Amygdala (tissue), 56 donors: ENCODE results near the gene SHANK2.
A peak's percentile ranks its signal among the peaks of the same experiment; 100 is the strongest.

Experiments
- DNase-seq, 56 donors: peaks; one replicate each; lab custom pipeline; 2025; lab: John Stamatoyannopoulos, UW

Gene SHANK2

GRCh38 chr11:71269603-71270511 is 17.5 kb upstream of the SHANK2 start:
- no peak for DNase-seq

- DNase-seq, result no peak
Observed at GRCh38 chr11:71268706-71269321, 16.4 kb upstream of the SHANK2 start.

DNA sequence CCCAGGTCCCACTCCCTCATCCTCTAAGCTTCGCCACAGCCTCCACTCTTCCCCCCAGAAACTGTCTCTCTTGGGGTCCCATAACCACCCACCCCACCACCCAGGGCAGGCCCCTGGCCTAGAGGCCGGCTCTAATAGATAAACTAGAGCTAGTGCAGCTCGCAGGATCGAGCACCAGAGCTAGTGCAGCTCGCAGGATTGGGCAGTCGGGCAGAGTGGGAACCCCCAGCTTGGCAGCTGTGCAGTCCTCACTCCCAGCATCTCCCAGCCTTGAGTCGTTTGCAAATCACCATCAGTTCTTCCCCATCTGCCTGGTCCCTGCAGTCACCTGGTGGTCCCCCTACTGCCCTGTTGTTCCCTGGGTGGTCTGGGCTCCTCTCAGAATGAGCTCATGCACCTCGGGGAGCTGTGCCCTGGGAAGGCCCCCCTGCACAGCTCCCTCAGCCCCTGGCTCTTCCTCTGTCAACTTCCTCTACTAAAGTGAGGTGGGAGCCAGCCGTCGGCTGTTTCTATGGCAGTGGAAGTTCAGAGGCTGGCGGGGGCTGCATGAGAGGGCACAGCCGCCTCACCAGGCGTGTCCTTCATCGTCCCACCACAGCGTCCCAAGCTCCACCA is 15.5 kb upstream of the SHANK2 start:
- DNase-seq, result no peak

DNA sequence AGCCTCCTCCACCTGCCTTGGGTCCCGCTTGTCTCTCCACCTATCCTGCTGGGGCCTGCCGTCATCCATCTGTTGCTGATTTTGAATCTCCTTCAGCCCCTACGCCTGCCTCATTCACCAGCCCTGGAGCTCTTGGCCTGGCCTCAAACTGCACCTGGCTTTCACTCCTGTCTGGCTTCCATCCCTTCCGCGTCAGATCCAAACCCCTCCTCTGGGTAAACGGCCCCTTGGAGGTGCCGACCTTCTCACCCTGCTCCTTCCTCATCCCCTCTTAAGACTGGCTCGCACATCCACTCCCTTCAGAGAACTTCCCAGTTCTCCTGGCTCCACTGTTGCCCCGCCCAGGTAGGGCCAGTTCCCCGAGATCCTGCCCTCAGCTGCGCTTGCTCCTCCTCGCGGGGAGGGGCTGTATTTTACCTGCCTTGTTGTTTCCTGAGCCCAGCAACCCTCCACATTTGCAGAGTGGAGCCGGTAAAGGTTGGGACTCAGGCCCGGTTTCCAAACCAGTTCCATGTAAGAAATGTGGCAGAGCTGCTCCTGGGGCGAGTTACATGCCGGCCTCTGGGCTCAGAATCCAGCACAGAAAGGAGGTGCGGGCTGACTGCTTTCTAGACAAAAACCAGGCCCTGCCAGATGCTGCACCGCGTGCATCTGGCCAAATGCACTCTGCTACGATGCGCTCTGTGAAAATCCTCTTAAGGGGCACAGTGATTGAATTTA is 13.9 kb upstream of the SHANK2 start:
- DNase-seq, result no peak

DNA sequence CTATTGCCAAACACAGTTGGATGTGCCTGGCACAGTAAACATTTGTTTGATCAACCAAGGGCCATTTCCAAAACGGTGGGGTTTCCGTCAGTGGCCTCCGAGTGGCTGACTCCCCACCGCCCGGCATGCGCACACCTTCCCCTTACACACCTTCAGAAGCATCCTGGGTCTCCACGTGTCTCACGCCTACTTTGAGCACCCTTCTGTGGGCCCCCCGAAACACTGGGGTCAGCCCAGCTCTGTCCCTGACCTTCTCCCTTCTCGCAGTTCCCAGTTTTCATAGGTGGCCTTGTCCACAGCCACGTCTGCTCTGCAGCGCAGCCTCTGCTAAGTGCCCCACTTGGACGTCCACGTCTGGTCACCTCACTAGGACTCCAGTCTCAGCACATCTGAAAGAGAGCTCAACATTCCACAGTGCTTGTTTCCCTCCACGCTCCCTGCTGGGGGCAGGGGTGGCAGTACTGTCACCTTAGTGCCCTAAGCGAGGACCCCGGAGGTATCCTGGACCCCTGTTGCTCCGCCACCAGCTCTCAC is 13.2 kb upstream of the SHANK2 start:
- no peak for DNase-seq

GRCh38 chr11:71263386-71263785 is 11.0 kb upstream of the SHANK2 start:
- no peak for DNase-seq

- DNase-seq, result no peak
Observed at GRCh38 chr11:71255800-71256479, 3.6 kb upstream of the SHANK2 start.

GRCh38 chr11:71255323-71255722 is 2.9 kb upstream of the SHANK2 start:
- DNase-seq, result no peak

GRCh38 chr11:71253794-71254193 is 1.4 kb upstream of the SHANK2 start:
- DNase-seq, result no peak

GRCh38 chr11:71252770-71253730 is 673 bp upstream of the SHANK2 start:
- DNase-seq, result no peak

GRCh38 chr11:71251761-71252268 is 562 bp downstream of the SHANK2 start:
- peak in 2 of 56 donors; percentile 29 to 33 for DNase-seq

DNA sequence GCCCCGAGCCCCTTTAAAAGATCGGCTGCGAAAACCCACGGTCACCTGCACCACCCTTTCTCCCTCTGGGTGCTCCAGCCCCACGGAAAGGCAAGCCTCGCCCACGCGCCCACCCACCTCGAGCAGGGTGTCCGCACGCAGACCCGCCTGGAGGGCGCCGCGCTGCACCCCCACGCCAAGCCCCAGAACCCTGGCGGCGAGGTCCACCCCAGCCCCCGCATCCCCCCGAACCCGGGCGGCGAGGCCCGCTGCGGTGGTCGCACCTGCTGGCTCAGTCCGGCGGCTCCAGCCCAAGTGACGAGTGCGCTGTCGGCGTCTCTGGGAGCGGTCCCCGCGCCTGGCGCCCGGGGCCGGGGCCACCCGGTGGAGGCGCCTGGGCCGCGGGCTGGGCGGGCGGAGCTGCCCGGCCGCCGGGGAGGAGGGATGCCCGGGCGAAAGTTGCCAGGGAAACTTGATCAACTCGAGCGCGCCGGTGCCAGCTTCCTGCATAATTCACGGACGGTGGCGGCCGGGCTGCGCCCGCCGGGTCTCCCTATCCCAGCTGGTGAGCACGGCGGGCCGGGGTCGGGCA is 1.1 kb downstream of the SHANK2 start:
- DNase-seq, result peak in 7 of 56 donors; percentile 2 to 37 (median 17)

GRCh38 chr11:71250523-71251150 is 1.7 kb downstream of the SHANK2 start:
- DNase-seq, result no peak

GRCh38 chr11:71249301-71249700 is 3.1 kb downstream of the SHANK2 start:
- DNase-seq, result no peak

DNA sequence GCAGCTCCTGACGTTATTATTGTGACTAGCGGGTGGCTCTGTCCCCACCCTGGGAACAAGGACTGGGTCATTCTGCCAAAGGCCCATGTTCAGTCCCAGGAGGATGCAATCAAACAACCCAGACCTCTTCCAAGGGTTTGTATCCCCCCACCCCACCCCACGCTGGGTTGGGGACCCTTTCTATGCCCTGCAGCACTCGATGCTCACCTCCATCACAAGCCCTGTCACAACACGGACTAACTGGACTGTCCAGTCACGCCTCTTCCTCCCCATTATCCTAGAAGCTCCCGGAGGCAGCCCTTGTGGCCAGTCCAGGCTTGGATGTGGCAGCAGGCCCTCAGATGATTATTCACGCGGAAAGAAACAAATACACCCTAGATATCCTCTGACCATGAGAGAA is 3.7 kb downstream of the SHANK2 start:
- no peak for DNase-seq

DNA sequence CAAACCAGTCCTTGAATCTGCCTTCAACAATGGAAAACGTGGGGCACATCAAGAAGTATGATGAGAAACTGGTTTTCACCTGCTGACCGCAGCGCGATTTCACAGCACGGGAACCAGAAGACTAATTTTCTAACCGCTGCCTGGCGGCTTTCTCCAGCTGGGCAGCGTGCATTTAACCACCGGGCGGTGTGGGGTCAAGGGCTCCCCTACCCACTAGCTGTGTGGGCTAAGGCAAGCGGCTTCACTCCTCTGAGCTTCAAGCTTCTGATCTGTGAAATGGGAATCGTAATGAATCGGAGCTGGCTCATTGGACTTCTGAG is 4.2 kb downstream of the SHANK2 start:
- DNase-seq, result no peak

- DNase-seq, result peak in 24 of 56 donors; percentile 4 to 59 (median 25)
Observed at GRCh38 chr11:71247551-71248250, 4.7 kb downstream of the SHANK2 start.
